Measurements from ENCODE around the gene PERCC1.

Gene PERCC1
- 0 reads per million in 2 donors for total RNA-seq

DNA sequence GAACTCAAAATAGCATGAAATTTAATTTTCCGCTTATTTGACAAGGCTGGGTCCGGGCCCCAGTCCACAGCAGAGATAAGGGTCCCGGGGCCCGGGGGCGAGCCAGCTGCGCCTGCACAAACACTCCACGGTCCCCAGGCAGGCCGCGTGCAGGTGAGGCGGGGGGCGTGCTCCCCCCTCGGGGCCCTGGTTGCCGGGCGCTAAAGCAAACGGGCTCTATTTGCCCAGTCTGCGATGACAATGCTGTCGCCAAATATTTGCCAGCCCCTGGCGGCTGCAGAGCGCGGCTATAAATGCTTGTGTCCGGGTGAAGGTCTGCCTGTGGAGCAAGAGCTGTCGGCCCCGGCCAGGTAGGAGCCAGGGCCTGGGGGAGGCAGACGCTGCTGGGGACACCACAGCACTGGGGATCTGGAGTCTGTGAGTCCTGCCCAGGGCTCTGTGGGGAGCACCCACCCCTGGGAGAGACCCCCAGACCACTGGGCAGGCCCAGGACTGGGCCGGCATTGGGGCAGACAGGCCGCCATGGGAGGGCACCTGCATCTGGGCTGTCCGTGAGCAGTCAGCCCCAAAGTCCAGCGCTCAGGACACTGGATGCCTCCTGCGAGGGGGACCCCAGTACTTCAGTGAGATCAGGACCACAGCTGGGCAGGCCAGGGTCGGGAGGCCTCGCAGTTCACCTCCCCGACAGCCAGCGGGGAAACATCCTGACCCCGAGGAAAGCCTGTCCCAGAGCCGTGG, at the start of gene PERCC1:
Gene PERCC1 (plus strand): TSS at position 320 of the 738 bp plus-strand sequence. CDS start 1,516 bp downstream, outside the sequence.
- DNase-seq: no peak

DNA sequence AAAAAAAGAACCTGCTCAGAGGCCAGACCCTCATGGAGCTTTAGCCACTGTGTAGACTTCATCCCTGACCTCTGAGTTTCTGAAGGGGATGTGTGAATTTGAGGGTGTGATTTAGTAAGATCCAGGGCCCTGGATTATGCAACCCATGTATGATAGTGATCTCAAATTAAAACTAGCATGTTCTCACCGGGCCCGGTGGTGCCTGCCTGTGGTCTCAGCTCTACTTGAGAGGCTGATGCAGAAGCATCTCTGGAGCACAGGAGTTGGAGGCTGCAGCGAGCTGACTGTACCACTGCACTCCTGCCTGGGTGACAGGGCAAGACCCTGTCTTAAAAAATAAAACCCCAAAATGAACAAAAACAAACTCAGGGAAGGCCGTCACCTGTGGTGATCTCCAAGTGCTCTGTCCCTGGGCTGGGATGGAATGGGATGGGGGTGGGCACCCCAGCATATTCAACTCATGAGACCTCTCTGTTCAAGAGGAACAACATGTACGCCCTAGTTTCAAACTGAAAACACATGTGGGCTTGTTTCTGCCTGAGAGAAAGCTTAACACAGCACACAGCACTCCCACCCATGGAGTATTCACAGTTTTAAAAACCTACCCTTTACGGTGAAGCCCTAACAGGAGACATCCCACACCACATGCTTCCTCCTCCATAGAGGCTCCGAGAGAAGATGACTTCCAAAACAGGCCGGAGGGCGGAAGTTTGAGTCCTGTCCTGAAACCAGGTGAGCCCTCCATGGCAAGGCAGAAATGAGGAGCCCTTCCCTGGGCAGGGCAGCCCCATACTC, 49.1 kb upstream of the PERCC1 start:
- no peak for DNase-seq

DNA sequence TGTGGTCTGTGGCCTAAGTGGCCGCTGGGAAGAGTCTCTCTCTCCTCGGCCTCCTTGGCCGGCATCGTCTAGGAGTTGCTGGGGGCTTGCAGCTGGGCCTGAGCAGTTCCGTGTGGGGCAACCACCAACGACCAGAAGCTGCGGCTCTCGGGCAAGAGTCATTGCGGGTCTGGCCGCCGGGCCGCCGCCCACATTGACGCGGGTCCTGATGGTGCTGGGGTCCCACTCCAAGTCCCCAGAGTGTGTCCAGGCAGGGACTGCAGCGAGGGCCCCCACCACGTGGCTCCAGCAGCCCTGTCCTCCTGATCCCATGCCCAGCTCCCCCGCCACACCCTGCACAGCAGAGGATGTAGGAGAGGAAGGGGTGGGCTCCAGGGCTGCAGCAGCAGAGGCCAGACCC, 47.3 kb upstream of the PERCC1 start:
- no peak for DNase-seq

DNA sequence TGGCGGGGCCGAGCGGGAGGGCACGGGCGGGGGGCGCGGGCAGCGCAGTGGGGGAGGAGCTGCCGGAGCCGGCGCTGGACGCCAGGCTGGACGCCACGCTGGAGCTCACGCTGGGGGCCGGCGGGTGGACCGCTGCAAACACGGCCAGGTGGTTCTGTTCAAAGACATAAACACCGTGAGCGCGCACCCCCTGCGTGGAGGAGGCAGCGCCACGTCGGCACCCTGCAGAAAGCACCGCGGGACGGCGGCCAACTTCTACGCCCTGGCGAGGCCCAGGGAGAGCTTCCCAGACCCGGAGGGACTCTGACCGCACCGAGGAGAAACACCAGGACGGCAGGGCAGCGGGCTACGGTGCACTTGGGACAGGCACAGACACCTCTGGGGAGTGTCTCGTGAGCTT, 45.6 kb upstream of the PERCC1 start:
- no peak for DNase-seq

DNA sequence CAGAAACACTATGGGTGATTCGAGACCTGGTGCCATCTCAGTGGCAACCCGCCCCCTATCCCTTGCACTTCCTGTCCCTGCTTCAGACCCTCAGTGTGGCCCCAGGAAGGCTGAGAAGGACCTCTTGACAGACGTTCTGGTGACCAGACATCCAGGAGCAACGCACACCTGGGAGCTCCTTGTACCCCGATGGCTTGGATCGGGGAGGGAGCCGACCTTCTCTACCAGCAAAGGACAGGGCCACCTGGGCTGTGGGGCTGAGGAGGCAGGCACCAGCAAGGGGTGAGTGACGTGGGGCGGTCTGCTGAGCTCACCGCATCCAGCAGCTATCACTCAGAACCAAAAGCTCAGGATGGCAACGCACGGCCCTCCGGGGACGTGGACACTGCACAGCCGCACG, 43.5 kb upstream of the PERCC1 start:
- no peak for DNase-seq

DNA sequence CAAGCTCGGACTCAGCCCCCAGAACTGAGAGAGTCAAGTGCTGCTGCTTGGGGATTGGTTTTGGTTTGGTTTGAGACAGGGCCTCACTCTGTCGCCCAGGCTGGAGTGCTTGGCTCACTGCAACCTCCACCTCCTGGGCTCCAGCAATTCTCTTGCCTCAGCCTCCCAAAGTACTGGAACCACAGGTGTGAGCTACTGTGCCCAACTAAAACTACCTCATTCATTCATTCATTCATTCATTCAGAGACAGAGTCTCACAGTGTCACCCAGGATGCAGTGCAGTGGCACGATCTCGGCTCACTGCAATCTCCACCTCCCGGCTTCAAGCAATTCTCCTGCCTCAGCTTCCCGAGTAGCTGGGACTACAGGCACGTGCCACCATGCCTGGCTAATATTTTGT, 41.1 kb upstream of the PERCC1 start:
- no peak for DNase-seq

DNA sequence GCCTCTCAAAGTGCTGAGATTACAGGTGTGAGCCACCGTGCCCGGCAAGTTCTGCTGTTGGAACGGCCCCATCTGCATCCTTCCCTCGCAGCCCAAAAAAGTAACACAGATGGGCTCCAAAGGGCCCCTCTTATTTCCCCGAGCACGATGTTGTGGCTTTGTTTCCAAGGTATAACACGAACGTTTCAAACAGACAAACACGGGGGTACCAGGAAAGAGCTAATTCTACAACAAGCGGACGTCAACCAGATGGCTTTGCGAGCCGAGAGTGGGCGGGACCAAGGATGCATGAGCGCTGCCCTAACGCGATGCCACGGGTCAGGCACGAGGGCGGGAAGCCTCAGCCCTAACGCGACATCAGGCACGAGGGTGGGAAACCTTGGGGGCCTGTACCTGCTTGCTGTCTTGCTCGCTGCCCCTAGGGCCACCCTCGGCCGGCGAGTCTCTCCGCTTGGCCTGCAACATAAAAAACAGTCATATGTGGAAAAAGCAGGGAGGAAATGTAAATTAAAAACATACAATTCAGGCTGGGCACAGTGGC, 40.6 kb upstream of the PERCC1 start:
- DNase-seq: no peak

DNA sequence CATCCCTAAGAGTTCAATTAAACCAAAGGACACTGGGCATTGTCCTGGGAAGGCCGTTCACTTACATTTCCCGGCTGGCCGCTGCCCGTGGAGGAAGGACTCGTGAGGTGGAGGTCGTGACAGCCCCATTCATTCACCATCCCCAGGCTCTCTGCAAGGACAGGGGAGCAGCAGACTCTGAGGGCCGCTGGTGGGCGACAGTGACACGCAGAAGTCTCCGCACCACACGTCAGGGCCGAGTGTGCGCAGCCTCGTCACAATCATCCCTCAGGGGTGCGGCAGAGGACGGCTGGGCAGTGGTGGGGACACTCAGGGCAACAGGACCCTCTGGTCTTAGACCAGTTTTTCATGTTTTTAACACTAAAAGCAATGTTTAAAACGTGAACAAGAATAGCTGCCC, 38.1 kb upstream of the PERCC1 start:
- no peak for DNase-seq

DNA sequence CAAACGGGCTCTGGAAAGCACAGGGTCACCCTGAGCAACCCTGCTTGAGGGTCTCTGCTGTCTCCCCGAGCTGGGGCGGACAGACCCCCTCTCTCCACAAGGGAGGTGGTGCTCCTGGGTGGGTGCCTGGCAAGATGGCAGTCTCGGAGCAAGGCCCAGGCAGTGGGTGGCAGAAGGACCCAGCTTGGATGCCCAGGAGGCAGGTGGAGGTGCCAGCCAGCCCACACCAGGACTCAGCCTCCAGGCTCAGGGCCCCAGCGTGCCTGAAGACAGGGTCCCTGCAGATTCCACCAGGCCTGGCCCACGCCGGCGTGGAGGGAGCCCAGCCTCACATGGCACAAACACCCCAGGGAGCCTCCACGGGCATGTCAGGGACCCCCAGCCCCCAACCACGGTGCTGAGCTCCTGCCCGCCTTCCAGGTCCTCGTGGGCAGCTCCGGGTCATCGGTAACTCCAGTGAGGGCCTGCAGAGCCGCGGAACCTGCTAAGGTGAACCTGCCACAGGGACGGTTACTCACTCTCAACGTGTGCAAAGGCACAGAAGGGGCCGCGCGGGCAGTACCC, 37.2 kb upstream of the PERCC1 start:
- DNase-seq: no peak

DNA sequence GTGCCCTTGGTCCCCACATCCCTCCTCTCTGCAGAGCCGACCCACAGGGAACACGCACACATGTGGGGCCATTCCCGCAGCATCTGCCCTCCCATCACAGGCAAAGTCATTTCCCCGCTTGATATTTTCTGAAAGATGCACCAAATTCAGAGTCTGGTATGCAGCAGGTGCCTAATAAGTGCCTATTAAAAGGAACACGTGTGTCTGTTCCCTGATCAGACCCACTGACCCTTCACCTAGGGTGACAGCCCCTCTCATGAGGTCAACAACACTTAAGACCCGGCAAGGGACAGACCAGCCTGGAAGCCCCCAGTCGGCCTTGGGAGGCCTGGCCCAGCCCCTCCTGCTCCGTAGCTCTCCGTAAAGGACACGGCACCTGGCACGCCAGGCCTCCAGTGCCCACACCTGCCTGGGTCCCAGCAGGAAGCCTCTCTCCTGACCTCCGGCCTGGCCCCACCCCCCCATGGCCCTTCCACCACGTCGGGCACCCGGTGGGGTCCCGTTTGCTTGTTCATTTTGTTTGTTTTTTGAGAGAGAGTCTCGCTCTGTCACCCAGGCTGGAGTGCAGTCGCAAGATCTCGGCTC, 36.4 kb upstream of the PERCC1 start:
- DNase-seq: no peak

DNA sequence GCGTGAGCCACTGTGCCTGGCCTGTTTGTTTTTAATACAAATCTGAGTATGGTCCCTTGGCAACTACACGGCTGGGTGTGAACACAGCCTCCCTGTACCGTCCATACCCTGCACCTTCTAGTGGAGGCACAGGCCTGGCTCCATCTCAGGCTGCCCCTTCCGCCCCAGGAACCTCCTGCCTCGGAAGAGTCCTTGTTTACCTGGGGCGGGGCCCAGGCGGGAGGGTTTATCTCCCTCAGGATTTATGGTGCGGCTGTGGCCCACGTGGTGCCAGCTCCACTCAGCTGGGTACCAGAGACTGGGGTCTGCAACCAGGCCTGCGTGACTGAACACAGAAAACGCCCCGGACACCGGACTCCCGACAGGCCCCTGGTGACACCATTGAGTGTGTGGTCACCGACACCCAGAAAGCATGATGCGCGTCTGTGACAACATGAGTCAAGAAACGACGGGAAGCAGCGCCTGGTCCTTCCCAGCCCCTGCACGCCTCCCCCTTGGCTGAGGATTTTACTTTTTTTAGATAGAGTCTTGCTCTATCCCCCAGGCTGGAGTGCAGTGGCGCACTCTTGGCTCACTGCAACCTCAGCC, 35.3 kb upstream of the PERCC1 start:
- DNase-seq: no peak

DNA sequence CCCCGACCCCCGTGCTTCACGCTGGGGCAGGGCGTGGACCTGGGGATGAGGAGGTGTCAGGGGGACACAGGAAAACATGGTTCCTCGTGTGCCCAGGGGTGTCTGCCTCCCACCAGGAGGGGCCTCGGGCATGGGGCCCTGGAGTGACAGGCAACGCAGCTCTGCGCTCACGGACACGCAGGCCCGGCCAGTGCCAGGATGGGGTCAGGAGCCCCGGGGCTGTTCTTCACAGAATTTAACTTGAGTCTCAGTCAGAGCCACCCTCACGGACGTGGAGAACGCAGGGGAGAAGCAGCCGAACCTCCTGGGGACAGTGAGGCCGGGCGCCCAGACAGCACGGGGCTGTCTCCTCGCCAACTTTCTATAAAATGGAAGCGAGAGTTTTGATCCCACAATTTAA, 33.1 kb upstream of the PERCC1 start:
- no peak for DNase-seq

DNA sequence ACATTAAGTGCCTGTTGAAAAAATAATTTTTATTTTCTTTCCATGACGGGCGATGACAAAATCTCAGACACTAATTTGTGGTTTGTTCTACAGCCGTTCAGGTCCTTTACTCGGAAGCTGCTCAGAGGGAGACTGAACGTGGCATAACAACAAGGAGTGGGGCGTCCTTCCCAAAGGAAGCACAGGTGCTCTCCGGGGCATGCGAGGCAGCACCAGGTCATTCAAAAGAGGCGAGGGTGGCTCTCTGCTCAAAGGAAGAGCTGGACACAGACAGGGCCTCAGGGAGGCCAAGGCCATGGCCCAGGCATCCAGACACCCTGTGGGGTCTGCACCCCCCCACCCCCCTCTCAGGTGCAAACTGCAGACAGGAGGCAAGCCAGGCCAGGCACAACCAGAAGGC, 32.5 kb upstream of the PERCC1 start:
- no peak for DNase-seq

DNA sequence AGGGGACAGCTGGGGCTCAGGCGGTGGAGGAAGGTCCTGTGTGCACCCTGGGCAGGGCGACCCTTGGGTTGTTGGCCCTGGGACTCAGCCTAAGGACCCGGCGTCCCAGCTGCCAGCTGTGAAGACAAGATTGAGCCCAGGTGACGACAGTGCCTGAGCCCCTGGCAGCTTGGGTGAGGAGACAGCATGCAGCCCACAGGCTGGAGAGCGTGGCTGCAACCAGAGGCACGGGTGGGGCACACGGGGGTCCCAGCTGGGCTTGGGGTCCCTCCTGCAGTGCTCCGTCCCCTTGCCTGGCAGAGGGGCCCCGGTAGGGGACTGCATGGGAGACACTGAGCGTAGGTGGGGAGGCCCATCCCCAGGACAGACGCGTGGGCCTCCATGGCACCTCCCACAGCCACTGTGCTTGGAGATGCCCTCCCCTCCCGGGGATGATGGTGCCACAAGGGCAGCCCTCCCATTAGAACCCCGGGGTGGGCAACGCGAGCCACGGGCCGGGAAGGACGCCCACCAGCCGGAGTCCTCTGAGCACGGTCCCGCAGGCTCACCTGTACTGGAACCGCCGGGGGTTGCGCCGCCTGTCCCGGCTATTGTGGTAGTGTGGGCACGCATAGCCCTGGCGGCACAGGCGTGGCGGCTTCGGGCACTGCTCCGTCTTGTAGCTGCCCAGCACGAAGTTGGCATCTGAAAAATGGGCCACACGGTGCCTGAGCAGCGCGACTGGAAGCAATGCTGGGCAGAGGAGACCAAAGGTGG, 31.9 kb upstream of the PERCC1 start:
- DNase-seq: no peak

DNA sequence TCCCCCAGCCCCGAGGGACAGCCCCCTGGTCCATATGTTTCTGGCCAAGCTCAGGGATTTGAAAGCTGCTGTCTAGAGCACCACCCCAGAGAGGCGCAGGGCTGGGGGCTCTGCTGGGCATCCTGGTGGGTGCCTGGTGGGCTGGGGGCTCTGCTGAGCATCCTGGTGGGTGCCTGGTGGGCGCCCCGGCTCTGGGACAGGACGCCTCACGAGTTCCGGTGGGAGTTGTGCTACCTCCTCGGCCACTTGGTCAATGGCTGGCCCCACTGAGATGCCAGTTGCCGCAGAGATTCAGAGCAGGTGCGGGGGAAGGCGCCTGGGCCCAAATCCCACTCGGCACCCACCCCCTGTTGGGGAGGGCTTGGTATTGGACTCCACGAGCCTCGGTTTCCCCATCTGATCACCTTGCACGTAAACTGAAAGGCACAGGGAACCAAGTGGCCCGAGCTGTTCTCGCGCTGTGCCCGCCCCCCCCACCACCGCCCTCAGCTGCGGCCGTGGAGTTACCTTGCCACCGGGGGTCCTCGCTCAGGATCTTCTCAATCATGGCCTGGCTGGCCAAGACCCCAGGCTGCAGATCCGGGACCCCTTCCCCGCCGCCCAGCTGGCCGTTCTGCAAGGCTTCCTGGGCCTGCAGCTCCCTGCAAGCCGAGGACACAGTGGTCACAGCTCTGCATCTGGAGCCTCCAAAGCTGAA, 29.7 kb upstream of the PERCC1 start:
- DNase-seq: no peak

DNA sequence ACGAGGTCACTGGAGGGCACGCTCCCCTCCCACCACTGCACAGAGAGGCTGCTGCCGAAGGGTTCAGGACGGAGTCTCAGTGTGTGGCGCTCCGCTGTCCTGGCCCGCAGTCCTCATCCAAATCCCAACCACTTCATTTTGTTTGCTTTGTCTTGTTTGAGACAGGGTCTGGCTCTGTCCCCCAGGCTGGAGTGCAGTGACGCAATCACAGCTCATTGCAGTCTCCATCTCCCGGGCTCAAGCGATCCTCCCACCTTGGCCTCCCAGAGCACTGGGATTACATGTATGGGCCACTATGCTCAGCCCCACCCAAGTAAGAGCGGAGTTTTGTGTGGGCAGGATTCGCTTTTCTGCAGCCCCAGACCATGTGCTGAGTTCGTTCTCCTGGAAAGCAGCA, 29.1 kb upstream of the PERCC1 start:
- no peak for DNase-seq

DNA sequence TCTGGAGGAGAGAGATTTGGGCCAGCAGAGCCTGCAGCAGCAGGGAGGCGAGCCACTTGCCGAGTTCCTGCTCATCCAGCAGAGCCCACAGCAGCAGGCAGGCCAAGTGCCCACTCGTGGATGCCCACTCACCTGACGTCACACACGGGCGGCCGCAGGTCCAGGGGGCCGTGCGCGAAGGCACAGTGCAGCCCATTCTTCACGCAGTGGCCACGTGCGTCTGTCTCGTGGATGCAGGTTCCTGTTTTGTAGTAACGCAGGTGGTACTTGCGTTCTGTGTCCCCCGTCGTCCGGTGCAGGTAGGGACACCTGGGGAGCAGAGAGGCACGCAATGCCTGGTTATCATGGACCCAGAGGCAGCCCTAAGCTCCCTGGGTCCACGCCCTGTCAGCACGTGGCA, 27.8 kb upstream of the PERCC1 start:
- DNase-seq: no peak

DNA sequence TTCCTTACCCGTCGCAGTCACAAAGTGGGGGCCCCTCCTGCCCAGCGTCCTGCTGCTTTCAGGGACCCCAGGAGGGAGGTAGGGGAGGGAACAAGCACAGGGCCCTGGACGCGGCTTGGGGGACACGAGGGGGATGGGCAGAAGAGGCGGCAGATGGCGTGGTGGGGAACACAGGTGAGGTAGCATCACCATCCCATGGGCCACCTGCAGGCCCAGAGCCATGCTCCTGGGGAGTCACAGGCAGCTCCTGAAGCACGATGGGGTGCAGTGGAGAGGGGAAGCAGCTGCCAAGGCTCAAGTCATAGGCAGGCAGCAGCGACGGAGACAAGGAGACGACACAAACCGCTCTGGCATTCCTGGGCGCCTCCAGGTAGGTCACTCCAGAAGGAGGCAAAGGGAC, 27.1 kb upstream of the PERCC1 start:
- no peak for DNase-seq

DNA sequence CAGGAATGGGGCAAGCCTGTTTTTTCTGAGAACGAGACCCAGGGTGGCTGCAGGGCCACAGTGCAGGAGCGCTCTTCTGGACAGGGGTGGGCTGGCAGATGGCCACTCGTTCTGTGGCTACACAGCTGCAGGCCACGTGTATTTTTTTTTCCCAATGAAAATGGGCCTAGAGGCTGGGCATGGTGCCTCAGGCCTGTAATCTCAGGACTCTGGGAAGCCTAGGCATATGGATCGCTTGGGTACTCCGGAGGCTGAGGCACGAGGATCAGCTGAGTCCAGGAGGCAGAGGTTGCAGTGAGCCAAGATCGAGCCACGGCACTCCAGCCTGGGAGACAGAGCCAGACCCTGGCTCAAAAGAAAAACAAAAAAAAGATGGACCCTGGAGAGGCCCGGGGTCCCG, 23.1 kb upstream of the PERCC1 start:
- no peak for DNase-seq

DNA sequence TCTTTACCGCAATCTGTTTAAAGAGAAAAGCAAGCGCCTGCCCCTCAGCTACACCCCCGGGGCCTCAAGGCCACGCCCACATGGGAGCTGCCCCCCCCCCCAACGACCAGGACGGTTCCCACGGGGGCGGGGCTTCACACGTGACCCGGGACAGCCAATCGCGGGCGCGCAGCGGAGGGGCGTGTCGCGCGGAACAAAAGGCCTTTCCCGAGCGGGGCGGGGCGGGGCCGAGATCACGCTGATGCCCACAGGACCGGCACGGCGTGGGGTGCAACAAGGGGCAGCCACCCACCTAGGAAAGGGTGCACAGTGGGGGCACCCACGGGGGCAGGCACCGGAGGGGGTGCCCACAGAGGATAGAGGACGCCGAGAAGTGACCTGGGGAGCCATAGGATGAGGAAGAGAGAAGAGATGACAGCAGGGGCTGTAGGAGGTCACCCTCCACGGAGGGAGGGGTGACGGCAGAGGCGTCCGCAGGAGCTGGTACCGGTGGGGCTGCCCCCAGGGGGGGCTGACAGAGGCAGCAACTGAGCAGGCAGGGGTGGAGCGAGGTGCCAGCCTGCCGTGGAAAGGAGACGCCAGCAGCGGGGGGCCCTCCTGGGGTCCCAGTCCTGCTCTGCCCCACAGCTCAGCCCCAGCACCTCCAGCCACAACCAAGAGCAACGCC, 22.6 kb upstream of the PERCC1 start:
- peak; percentile 96 for DNase-seq

DNA sequence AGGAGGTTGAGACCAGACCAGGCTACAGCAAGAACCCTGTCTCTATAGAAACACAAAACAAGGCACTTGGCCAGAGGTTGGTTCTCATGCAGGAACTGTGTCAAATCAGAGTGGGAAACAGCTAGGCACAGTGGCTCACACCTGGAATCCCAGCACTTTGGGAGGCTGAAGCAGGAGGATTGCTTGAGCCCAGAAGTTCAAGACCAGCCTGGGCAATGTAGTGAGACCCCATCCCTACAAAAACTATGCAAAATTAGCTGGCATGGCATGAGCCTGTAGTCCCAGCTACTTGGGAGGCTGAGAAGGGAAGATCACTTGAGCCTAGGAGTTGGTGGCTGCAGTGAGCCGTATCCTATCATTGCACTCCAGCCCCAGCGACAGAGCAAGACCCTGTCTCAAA, 18.0 kb upstream of the PERCC1 start:
- DNase-seq: no peak

Measured in T-helper 9 cell (primary cell).